ENCODE results near the gene FLT3.

DNA sequence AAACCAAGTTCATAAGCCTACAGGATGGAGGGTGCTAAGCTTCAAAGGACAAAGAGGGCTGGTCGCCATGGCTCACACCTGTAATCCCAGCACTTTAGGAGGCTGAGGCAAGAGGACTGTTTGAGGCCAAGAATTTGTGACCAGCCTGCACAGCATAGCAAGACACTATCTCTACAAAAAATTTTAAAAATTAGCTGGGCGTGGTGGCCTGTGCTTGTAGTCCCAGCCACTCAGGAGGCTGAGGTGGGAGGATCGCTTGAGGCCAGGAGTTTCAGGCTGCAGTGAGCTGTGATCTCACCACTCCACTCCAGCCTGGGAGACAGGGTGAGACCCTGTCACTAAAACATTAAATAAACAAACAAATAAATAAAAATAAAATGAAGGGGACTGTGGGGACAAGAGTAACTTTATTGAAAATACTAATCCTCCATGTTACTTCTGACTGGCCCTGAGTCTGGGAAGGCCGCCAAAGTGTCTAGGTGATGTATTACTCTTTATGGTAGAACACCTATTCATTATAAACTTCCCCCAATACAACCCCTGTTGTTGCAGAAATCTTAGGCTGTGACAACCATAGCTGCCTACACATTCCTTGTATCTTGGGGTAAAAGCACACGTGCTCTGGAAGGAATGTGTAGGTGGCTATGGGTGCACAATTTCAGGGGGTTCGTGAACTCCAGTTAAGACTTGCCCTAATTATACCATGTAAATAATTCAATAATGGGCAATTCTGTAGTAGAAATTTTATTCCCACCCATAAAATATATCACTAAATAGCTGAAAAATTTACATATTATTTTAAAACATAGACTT, 97.3 kb downstream of the FLT3 start:
- TF ChIP-seq, protein P1, sequence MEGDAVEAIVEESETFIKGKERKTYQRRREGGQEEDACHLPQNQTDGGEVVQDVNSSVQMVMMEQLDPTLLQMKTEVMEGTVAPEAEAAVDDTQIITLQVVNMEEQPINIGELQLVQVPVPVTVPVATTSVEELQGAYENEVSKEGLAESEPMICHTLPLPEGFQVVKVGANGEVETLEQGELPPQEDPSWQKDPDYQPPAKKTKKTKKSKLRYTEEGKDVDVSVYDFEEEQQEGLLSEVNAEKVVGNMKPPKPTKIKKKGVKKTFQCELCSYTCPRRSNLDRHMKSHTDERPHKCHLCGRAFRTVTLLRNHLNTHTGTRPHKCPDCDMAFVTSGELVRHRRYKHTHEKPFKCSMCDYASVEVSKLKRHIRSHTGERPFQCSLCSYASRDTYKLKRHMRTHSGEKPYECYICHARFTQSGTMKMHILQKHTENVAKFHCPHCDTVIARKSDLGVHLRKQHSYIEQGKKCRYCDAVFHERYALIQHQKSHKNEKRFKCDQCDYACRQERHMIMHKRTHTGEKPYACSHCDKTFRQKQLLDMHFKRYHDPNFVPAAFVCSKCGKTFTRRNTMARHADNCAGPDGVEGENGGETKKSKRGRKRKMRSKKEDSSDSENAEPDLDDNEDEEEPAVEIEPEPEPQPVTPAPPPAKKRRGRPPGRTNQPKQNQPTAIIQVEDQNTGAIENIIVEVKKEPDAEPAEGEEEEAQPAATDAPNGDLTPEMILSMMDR (IDR thresholded peaks at IDR 0.05): no peak
- TF ChIP-seq POLR2A (IDR thresholded peaks at IDR 0.05; ENCODE audit: low read depth): no peak

Data from esophagus muscularis mucosa (tissue), 3 donors.